HFFc6 (cell line): Measurements from ENCODE around the gene COL23A1. TPM values are rescaled to one million over a fixed set of nuclear protein-coding genes. Genes with fewer than 3 reads are reported as not detected.

Source experiments
- DNase-seq: peaks from one replicate; pipeline ENCODE4 v3.0.0-alpha.2; 2018
- H3K27ac Mint-ChIP-seq: 2 replicates; pipeline ENCODE4 v1.8.0; 2020; ENCODE audit warnings: mild to moderate bottlenecking, mixed read lengths
- H3K27me3 Mint-ChIP-seq: 2 replicates; pipeline ENCODE4 v1.8.0; 2021; ENCODE audit warnings: mild to moderate bottlenecking, moderate library complexity, mixed read lengths; ENCODE audit not compliant: insufficient read depth
- H3K36me3 Mint-ChIP-seq: 2 replicates; pipeline ENCODE4 v1.8.0; 2021; ENCODE audit warnings: low read depth, mixed read lengths
- H3K4me1 Mint-ChIP-seq: 2 replicates; pipeline ENCODE4 v1.8.0; 2020; ENCODE audit warnings: low read depth, mixed read lengths
- H3K4me3 Mint-ChIP-seq: 2 replicates; pipeline ENCODE4 v1.8.0; 2020; ENCODE audit warnings: mild to moderate bottlenecking, moderate library complexity, mixed read lengths
- H3K9me3 Mint-ChIP-seq: 2 replicates; pipeline ENCODE4 v1.8.0; 2020; ENCODE audit warnings: mild to moderate bottlenecking, mixed read lengths
- total RNA-seq, 6 experiments: library from RNA; stranded (reverse); fragmentation: NEBNext Ultra II Directional; extraction: Animal tissue kit (Norgen Biotek cat#: 25700); gene quantifications; 2 replicates in 1 of 6; 3 replicates in 5 of 6; pipeline ENCODE4 v1.2.3, GENCODE V29; 2021
- TF ChIP-seq, protein P1 (sequence below): fragments of 200-600 bp; sonication (generic); IDR thresholded peaks from 2 replicates; pipeline ENCODE4 v1.5.0; 2021; ENCODE audit warnings: antibody characterized with exemption, mild to moderate bottlenecking

COL23A1 gene
- total RNA-seq, 6 experiments from 2014 or later: not detected

DNA sequence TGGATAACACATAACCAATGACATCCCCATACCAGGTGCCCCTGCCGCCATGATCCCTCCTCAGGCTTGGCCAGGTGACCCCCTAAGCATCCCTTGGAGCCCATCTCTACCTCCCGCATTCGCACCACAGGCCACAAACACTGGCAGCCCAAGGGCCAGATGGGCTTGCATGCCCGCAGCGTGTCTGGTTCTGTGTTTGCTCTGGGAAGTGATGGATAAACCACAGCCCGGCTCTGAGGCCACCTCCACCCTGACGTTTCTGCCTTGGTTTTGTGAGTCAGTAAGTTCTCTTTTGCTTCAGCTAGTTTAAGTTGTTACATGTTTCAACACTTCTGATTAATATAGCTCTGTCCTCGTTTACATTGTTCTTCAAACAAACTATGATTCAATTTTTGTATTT is 185.2 kb downstream of the COL23A1 start:
- H3K4me1 Mint-ChIP-seq: no peaks in the 10 kb centered on the region
- no peaks in the 10 kb centered on the region; the same call in 1 of the 2 replicates for H3K27me3 Mint-ChIP-seq
- TF ChIP-seq, protein P1, sequence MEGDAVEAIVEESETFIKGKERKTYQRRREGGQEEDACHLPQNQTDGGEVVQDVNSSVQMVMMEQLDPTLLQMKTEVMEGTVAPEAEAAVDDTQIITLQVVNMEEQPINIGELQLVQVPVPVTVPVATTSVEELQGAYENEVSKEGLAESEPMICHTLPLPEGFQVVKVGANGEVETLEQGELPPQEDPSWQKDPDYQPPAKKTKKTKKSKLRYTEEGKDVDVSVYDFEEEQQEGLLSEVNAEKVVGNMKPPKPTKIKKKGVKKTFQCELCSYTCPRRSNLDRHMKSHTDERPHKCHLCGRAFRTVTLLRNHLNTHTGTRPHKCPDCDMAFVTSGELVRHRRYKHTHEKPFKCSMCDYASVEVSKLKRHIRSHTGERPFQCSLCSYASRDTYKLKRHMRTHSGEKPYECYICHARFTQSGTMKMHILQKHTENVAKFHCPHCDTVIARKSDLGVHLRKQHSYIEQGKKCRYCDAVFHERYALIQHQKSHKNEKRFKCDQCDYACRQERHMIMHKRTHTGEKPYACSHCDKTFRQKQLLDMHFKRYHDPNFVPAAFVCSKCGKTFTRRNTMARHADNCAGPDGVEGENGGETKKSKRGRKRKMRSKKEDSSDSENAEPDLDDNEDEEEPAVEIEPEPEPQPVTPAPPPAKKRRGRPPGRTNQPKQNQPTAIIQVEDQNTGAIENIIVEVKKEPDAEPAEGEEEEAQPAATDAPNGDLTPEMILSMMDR: no peak
- no peak overlapping the region for H3K4me3 Mint-ChIP-seq
- no peak for DNase-seq
- no peak overlapping the region for H3K27ac Mint-ChIP-seq
- H3K36me3 Mint-ChIP-seq: no peaks in the 10 kb centered on the region
- peaks cover 55% of the 10 kb centered on the region for H3K9me3 Mint-ChIP-seq

DNA sequence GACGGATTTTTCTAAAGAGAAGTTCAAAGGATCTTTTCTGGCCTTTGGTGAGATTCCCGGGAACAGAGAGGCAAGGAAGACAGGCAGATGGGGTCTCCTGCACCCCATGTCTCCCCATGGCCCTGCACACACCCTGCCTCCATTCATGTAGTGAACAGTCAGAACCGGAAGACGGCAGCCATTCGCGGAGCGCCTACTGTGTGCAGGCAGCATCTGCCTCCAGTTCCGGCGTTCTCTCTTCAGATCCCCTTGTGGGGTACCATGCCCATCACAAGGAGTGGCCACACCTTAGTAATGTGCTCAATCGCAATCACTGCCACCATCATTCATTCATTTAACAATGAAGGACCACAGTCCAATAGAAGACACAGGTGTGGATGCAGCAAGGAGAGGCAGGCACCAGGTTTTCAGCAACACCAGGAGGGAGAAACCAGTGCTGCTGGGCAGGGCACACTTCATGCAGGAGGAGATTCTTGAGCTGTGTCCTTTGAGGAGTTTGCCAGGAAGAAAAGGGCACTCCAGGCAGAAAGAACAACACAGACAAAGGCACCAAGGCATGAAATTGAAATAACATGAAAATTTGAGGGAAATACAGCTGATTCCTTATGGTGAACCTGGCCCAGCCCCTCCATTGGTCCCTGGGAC is 186.1 kb downstream of the COL23A1 start:
- Mint-ChIP-seq H3K4me3 (no peak overlapping the region), H3K27ac (no peak overlapping the region), H3K36me3 (no peaks in the 10 kb centered on the region), H3K4me1 (no peaks in the 10 kb centered on the region), H3K9me3 (peaks cover 57% of the 10 kb centered on the region), H3K27me3 (no peaks in the 10 kb centered on the region; the same call in 1 of the 2 replicates)
- TF ChIP-seq, protein P1: no peak
- DNase-seq: no peak

DNA sequence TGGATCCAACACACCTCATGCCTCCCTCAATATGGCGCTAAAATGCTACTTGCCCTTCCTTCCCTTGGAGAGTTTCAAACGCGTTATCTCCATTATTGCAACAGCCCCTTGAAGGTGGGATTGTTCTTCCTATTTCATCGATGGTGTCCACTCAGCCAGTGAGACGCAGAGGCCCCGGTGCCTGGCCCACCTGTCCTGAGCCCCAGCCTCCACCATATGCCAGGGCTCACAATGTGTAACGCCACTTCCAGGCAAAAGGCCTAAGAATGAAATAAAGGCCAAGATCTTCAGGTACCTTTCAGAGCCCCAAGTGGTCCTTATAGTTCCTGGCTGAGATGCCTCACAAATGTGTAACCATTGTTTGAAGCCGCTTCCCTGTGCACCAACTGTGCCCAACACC is 186.8 kb downstream of the COL23A1 start:
- H3K27ac Mint-ChIP-seq: no peak overlapping the region
- no peak for DNase-seq
- H3K4me3 Mint-ChIP-seq: no peak overlapping the region
- no peaks in the 10 kb centered on the region for H3K4me1 Mint-ChIP-seq
- TF ChIP-seq, protein P1: no peak
- H3K36me3 Mint-ChIP-seq: no peaks in the 10 kb centered on the region
- no peaks in the 10 kb centered on the region; the same call in 1 of the 2 replicates for H3K27me3 Mint-ChIP-seq
- peaks cover 56% of the 10 kb centered on the region for H3K9me3 Mint-ChIP-seq

DNA sequence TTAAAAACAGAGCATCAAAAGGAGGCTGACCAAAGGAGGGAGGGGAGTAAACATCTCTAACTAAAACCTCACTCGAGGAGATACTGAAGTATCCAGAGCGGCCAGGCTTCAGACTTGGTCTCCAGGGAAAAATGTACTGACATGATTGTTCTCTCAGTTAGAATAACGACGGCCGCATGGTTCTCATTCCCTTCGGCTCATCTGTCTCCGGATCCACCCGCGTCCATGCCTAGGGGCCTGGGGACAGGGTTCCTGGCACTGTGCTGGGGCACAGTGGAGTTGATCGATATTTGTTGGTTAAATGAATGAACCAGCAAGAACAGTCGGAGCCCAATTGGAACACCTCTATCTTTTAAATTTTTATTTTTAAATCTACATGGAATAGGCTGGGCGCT is 190.5 kb downstream of the COL23A1 start:
- Mint-ChIP-seq H3K9me3 (peaks cover 47% of the 10 kb centered on the region), H3K27ac (no peak overlapping the region), H3K4me1 (no peaks in the 10 kb centered on the region), H3K4me3 (no peak overlapping the region), H3K27me3 (peaks cover 2% of the 10 kb centered on the region; the same call in 1 of the 2 replicates), H3K36me3 (no peaks in the 10 kb centered on the region)
- TF ChIP-seq, protein P1: no peak
- DNase-seq: no peak

DNA sequence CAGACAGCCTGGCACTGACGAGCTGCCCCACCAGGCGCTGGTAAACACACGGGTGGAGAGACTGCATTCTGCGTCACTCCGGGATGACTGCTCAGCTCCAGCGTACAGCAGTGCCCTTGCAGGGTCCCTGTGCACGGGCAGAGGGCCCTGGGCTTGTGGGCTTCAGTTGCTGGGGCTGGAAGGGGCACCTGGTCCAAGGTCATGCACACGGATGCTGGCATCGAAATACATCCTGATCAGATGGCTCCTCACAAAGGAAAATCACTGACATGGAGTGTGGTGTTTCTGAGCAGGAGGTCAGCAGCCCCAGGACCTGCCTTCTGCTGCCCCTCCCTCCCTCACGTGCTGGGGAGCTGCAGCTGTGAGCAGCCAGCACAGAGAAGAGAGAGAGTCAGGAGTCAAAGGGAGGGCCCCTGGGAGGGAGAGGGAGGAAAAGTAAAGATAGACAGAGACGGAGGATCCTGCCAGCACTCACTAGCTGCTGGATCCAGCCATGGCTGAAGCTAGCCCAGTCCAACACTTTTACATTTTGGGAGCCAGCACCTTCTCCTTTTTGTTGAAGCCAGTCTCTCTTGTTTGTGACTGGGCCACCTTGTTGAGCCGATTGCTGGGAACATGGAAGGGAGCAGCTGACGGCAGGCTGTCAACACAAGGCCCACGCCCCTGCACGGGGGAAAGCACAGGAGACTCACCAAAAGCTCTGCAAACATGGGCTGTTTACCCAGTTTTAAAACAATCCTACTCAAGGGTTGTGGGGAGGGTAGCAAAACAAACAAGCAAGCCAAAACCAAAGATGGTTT is 191.1 kb downstream of the COL23A1 start:
- no peak for DNase-seq
- no peaks in the 10 kb centered on the region for H3K36me3 Mint-ChIP-seq
- peaks cover 47% of the 10 kb centered on the region for H3K9me3 Mint-ChIP-seq
- no peak overlapping the region for H3K4me3 Mint-ChIP-seq
- TF ChIP-seq, protein P1: no peak
- no peaks in the 10 kb centered on the region for H3K4me1 Mint-ChIP-seq
- H3K27me3 Mint-ChIP-seq: peaks cover 2% of the 10 kb centered on the region; the same call in 1 of the 2 replicates
- no peak overlapping the region for H3K27ac Mint-ChIP-seq
